Measurements from ENCODE around the gene BSDC1.
"Not testable (repeated sequence)": the region's sequence is repeated elsewhere in the genome, so short reads cannot be mapped to it uniquely, and the experiment has no call there.

The BSDC1 gene

DNA sequence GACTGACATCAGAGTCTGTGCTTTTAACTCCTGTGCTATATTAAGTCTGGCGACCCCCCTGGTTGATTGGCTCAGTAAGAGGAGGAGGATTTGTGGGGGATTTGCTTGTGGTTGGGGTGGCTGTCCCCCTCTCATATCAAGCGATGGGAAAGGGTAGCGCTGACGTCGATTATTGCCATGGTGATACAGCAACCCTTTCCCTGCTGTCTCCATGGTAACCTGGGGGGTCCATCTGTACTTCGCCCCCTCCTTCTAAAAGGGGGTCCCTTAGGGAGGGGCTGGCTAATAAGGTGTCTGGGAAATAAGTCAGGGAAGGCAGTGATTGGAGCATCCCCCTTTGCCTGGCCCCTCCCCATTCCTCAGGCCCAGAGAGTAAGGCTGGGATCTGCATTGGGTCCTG lies 36.6 kb downstream of the BSDC1 start:
- DNase-seq (ENCODE audit: low spot score in 2 of 2) (no peak), ATAC-seq (ENCODE audit: low read depth) (no peak)
- H3K27me3 Mint-ChIP-seq, result no peaks in the 10 kb centered on the region
- H3K4me3 Mint-ChIP-seq, result no peak overlapping the region
- peaks cover 3% of the 10 kb centered on the region for H3K36me3 Mint-ChIP-seq
- H3K9me3 Mint-ChIP-seq, result no peaks in the 10 kb centered on the region
- no peak overlapping the region for H3K27ac Mint-ChIP-seq
- H3K4me1 Mint-ChIP-seq, result peaks cover 21% of the 10 kb centered on the region

DNA sequence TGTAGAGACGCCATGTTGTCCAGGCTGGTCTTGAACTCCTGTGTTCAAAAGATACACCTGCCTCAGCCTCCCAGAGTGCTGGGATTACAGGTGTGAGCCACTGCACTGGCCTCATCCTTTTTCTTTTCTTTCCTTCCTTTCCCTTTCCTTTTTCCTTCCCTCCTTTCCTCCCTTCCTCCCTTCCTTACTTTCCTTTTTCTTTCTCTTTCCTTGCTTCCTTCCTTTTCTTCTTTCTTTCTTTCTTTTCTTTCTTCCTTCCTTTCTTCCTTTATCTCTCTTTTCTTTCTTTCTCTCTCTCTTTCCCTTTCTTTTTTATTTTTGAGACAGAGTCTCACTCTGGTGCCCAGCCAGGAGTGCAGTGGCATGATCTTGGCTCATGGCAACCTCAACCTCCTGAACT lies 37.8 kb downstream of the BSDC1 start:
- Mint-ChIP-seq H3K4me3 (no peak overlapping the region), H3K27me3 (no peaks in the 10 kb centered on the region), H3K9me3 (no peaks in the 10 kb centered on the region), H3K36me3 (peaks cover 3% of the 10 kb centered on the region), H3K27ac (no peak overlapping the region), H3K4me1 (peaks cover 21% of the 10 kb centered on the region)
- DNase-seq (ENCODE audit: low spot score in 2 of 2) (no peak), ATAC-seq (ENCODE audit: low read depth) (no peak)

DNA sequence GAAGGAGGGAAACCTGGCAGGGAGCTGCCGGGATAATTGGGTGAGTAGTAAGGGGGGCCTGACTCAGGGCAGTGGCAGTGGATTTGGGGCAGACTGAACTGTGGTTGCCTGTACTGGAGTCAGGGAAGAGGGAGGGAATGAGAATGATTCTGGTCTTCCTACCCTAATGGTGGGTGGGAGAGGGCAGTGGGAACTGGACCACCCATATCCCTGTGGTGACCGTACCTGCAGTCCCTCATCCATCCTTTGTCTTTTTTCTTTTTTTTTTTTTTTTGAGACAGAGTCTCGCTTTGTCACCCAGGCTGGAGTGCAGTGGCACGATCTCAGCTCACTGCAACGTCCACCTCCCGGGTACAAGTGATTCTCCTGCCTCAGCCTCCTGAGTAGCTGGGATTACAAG lies 38.5 kb downstream of the BSDC1 start:
- H3K9me3 Mint-ChIP-seq; ATAC-seq (ENCODE audit: low read depth); H3K4me3 Mint-ChIP-seq; H3K36me3 Mint-ChIP-seq; H3K27ac Mint-ChIP-seq; H3K27me3 Mint-ChIP-seq; DNase-seq (ENCODE audit: low spot score in 2 of 2): not testable (repeated sequence)
- peaks cover 18% of the 10 kb centered on the region for H3K4me1 Mint-ChIP-seq

DNA sequence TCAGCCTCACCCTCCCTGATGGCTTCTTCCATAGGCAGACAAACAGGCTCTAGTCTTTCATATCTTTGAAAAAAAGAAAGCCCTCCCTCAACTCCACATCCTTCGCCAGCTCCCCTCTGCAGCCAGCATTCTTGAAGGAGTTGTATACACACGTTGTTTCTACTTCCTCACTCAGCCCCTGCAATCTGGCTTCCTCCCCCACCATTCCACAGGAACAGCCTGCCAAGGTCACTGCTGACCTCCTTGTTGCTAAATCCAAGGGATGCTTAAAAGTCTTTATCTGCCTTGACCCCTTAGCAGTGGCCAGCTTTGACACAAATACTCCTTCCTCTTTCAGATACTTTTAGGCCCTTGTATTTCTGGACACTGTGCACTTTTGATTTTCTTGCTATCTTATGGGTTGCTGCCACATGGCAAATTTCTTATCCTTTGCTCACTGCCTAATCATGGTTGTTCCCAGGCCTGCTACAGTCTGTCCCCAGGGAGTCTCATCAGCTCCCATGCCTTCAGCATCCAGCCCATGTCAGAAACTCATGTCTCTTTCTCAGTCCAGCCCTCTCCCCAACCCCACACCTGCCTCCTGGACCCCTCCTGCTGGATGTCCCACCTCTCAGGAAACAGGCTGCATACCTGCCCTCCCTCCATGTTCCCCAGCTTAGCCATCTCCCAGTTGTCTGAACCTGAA lies 40.2 kb downstream of the BSDC1 start:
- peak overlapping the region; percentile 8 for H3K4me3 Mint-ChIP-seq
- H3K27ac Mint-ChIP-seq, result peak overlapping the region; percentile 3
- H3K36me3 Mint-ChIP-seq, result peaks cover 2% of the 10 kb centered on the region

DNA sequence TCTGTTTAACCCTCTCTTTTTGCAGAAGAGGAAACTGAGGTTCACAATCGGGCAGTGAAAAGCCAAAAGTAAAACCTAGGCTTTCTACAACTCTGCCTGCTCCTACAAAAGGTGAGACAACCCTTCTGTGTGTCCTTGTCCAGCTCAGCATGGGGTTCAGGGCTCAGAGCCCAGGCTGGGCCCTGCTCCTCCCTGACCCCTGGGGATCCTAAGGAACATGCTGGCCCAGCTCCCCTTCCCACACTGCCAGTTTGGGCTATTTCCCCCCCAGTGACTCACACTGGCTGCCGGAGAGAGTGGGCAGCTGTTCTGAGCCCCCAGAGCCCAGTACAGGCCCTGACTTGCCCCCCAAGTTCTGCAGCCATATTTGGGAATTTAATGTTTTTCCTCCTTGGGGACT lies 40.8 kb downstream of the BSDC1 start:
- peaks cover 2% of the 10 kb centered on the region for H3K36me3 Mint-ChIP-seq
- H3K4me1 Mint-ChIP-seq, result peaks cover 9% of the 10 kb centered on the region
- H3K9me3 Mint-ChIP-seq, result no peaks in the 10 kb centered on the region
- DNase-seq (ENCODE audit: low spot score in 2 of 2) (no peak), ATAC-seq (ENCODE audit: low read depth) (no peak)
- H3K27me3 Mint-ChIP-seq, result no peaks in the 10 kb centered on the region
- H3K27ac Mint-ChIP-seq, result peak overlapping the region; percentile 3
- peak overlapping the region; percentile 60 for H3K4me3 Mint-ChIP-seq

More for the DNA sequence above, 40.2 kb downstream of the BSDC1 start:
- H3K27me3 Mint-ChIP-seq, result no peaks in the 10 kb centered on the region
- DNase-seq (ENCODE audit: low spot score in 2 of 2) (no peak), ATAC-seq (ENCODE audit: low read depth) (no peak)
- peaks cover 9% of the 10 kb centered on the region for H3K4me1 Mint-ChIP-seq
- H3K9me3 Mint-ChIP-seq, result no peaks in the 10 kb centered on the region

DNA sequence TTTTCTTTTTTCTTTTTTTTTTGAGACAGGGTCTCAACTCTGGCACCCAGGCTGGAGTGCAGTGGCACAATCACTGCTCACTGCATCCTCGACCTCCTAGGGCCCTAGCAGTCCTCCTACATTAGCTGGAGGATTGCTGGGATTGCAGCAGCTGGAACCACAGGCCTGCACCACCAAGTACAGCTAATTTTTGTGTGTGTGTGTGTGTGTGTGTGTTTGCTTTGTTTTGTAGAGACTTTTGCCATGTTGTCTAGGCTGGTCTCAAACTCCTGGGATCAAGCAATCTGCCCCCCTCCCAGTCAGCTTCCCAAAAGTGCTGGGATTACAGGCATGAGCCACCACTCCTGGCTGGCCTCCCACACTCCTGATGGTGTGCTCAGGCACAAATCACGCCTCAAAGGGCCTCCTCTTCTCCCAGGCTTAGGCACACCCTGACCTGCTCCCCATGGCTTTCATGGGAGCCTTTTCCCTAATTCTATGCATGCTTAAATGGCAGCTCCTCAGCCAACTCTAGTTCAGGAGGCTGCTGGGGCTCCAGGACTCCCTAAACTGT lies 41.3 kb downstream of the BSDC1 start:
- no peak for ATAC-seq (ENCODE audit: low read depth)
- no peak overlapping the region for H3K27ac Mint-ChIP-seq
- no peaks in the 10 kb centered on the region for H3K9me3 Mint-ChIP-seq
- peak overlapping the region; percentile 60 for H3K4me3 Mint-ChIP-seq
- no peak for DNase-seq (ENCODE audit: low spot score in 2 of 2)
- H3K4me1 Mint-ChIP-seq, result peaks cover 9% of the 10 kb centered on the region
- peaks cover 2% of the 10 kb centered on the region for H3K36me3 Mint-ChIP-seq
- H3K27me3 Mint-ChIP-seq, result no peaks in the 10 kb centered on the region

DNA sequence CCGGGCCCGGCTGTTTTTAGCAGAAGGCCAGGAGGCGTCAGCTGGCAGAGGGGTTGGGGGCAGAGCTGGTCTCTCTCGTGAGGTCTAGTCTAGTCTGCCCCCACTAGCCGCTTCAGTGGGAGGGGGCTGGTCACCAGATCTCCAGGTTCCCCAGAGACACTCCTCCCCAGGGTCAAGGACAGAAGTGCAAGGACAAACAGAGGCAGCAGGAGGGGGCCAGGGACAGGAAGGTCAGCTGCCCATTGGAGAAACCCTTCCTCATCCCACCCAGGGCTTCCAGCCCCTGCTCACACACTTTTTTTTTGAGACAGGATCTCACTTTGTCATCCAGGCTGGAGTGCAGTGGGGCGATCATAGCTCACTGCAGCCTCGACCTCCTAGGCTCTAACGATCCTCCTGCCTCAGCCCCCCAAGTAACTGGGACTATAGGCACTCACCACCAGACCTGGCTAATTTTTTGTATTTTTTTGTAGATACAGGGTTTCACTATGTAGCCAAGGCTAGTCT lies 41.9 kb downstream of the BSDC1 start:
- no peak for ATAC-seq (ENCODE audit: low read depth)
- DNase-seq (ENCODE audit: low spot score in 2 of 2), result no peak
- peak overlapping the region; percentile 79 for H3K27ac Mint-ChIP-seq

DNA sequence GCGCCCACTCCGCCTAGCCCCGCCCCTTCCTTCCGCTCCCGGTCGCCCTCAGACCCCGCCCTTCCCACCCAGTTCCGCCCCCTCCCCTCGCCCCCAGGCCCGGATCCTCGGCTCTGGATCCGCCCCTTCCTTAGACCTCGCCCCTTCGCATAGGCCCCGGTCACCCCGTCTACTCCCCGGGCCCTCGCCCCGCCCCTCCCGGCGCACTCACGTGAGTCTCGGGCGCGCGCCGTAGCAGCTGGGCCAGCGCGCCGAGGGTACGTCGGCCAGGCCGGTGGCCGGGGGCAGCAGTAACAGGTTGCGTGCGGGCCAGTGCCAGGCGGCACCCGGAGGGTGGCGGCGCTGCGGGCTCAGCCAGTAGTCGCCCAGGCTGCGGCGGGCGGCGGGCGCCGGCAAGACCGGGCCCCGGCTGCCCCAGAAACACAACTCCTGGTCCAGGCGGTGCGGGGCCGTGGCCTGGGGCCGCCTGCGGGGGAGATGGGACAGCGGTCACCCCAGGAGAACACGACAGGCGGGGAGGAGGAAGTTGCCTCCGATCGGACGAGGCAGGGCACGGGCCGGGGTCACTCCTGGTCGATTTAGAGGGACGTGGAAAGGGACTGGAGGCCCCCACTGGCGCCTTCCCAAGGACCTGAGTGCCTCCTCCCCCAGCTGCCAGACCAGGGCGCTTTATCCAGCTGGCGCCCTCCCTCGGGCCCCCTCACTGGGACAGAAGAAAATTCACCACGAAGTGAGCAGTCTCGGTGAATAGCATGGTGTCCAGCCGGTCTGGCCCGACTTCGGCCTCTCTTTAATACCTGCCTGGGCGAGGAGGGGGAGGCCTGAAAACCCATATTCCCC lies 42.6 kb downstream of the BSDC1 start:
- Mint-ChIP-seq H3K27ac (peak overlapping the region; percentile 79), H3K4me1 (peaks cover 9% of the 10 kb centered on the region), H3K9me3 (no peaks in the 10 kb centered on the region), H3K36me3 (peaks cover under 1% of the 10 kb centered on the region), H3K27me3 (no peaks in the 10 kb centered on the region), H3K4me3 (peak overlapping the region; percentile 89)
- ATAC-seq (ENCODE audit: low read depth) (peak; percentile 93), DNase-seq (ENCODE audit: low spot score in 2 of 2) (peak; percentile 87 to 90)

More for the DNA sequence above, 41.9 kb downstream of the BSDC1 start:
- Mint-ChIP-seq H3K27me3 (no peaks in the 10 kb centered on the region), H3K4me1 (peaks cover 9% of the 10 kb centered on the region), H3K4me3 (peak overlapping the region; percentile 89), H3K36me3 (peaks cover 2% of the 10 kb centered on the region), H3K9me3 (no peaks in the 10 kb centered on the region)

DNA sequence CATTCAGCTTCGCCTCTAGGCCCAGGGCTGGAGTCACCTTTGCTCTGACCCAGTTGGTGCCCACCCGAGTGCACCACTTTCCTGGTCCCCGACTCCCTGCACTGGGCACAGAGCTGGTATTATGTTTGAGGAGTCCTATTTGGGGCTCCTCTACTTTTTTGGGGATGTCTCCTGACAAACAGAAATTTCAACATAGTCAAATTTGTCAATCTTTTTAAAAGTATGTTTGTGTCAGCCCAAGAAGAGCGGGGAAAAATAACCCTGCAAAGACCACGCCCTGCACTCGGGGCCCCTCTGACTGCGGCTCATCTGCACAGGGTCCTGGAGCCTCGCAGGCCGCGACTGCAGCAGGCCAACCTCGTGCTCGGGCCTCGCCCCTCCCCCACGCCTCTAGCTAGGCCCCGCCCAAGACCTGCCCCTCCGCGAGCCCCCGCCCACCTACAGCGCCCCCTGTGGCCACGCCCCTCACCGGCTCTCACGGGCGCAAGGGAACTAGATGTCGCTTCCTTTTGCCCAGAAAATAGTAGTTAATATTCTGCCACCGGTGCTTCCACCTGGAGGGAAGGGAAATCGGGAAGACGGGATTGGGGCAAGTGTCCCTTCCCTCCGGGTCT lies 43.3 kb downstream of the BSDC1 start:
- peak overlapping the region; percentile 79 for H3K27ac Mint-ChIP-seq
- no peaks in the 10 kb centered on the region for H3K27me3 Mint-ChIP-seq
- peak overlapping the region; percentile 89 for H3K4me3 Mint-ChIP-seq
- ATAC-seq (ENCODE audit: low read depth) (peak; percentile 70), DNase-seq (ENCODE audit: low spot score in 2 of 2) (peak in 1 of 2 donors; percentile 85)
- peaks cover 9% of the 10 kb centered on the region for H3K4me1 Mint-ChIP-seq
- H3K36me3 Mint-ChIP-seq, result no peaks in the 10 kb centered on the region
- H3K9me3 Mint-ChIP-seq, result no peaks in the 10 kb centered on the region

DNA sequence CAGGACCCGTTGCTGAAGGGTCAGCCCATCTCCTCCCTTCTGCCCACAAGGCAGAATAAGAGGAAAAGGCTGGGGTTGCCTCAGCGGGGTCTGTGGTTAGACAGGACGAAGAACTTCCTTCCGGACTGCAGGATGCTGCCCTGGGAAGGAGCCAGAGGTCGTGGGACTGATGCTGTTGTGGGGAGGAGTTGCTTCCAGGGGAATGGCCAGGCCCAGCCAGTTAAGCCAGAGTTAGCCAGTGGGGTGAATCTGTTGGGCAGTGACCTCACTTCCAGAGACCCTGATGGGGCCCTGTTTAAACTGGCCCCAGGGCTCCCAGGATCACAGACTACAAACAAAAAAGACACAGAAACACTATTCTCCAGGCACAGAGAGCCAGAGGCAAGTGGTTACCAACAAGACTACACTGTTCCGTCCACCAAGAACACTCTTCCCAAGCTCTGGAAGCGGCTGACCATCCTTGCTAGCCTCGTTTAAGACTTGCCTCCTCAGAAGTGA lies 45.0 kb downstream of the BSDC1 start:
- DNase-seq (ENCODE audit: low spot score in 2 of 2), result no peak
- no peaks in the 10 kb centered on the region for H3K36me3 Mint-ChIP-seq
- no peak overlapping the region for H3K27ac Mint-ChIP-seq
- H3K9me3 Mint-ChIP-seq, result no peaks in the 10 kb centered on the region
- H3K4me1 Mint-ChIP-seq, result peaks cover 8% of the 10 kb centered on the region
- H3K4me3 Mint-ChIP-seq, result no peak overlapping the region
- no peaks in the 10 kb centered on the region for H3K27me3 Mint-ChIP-seq
- ATAC-seq (ENCODE audit: low read depth), result no peak

DNA sequence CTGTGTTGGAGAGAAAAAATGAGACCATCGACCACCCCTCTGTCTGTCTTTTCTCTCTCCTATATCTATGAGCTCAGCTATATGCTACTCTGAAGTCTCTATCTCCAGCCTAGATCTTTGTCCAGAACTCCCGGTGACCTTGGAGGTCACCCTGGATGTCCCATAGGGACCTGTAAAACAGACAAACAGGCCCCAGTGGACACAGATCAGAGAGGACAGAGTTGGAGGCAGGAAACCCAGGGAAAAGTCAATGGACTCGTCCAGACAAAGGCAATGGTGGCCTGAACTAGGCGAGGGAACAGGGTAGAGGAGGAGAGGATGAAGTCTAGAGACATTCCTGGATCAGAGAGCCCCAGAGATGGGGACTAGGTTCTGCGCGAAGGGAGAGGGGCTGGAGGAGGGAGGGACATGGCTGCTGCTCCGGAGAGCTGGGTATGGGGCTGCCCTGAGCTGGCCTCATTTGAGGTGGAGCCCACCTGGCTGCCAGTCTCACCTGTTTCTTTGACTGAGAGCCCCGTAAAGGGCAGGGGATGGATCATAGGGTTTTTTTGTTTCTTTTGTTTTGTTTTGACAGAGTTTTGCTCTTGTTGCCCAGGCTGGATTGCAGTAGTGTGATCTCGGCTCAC lies 47.6 kb downstream of the BSDC1 start:
- ATAC-seq (ENCODE audit: low read depth) (no peak), DNase-seq (ENCODE audit: low spot score in 2 of 2) (no peak)
- Mint-ChIP-seq H3K9me3 (no peaks in the 10 kb centered on the region), H3K27me3 (no peaks in the 10 kb centered on the region), H3K27ac (no peak overlapping the region), H3K36me3 (no peaks in the 10 kb centered on the region), H3K4me1 (peaks cover 6% of the 10 kb centered on the region), H3K4me3 (no peak overlapping the region)

DNA sequence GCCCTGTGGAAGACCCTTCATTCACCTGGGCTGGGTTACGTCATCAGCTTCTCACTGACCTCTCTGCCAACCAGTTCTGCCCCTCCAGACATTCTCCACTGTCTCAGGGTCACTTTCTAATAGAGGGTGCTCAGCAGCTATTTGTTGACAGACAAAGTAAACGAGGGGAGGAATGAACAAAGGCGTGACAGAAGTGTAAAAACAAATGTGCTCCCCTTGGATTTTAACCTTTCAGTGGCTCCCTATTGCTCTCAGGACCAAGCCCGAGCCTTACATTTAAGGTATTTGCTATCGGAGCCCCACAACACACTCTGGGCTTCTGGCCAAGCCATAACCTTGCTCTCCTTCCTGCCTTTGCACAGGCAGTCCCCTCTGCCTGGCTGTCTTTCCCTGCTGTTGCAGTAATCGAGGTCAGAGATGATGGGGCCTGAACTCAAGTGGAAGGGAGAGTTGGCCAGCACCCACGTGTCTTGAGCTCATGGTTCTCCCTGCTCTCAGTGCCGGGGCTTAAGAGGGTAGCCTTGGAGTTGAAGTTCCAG lies 48.9 kb downstream of the BSDC1 start:
- DNase-seq (ENCODE audit: low spot score in 2 of 2) (no peak), ATAC-seq (ENCODE audit: low read depth) (no peak)
- Mint-ChIP-seq H3K4me1 (peaks cover 6% of the 10 kb centered on the region), H3K4me3 (no peak overlapping the region), H3K27me3 (no peaks in the 10 kb centered on the region), H3K9me3 (no peaks in the 10 kb centered on the region), H3K36me3 (no peaks in the 10 kb centered on the region), H3K27ac (no peak overlapping the region)

DNA sequence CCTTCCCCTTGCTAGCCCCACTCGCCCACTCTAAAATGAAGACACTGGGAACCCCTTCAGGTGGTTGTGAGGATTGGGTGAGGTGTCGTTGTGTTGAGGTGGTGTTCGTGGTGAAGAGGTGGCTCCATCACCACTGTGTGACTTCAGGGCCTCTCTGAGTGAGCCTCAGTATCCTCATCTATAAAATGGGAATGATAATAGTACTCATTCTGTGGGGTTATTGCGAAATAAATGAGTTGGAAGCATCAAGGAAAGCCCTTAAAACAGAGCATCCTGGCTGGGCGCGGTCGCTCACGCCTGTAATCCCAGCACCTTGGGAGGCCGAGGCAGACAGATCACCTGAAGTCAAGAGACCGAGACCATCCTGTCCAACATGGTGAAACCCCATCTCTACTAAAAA lies 51.5 kb downstream of the BSDC1 start:
- no peak overlapping the region for H3K4me3 Mint-ChIP-seq
- no peak overlapping the region for H3K27ac Mint-ChIP-seq
- H3K4me1 Mint-ChIP-seq, result peaks cover 20% of the 10 kb centered on the region
- H3K27me3 Mint-ChIP-seq, result no peaks in the 10 kb centered on the region
- ATAC-seq (ENCODE audit: low read depth) (no peak), DNase-seq (ENCODE audit: low spot score in 2 of 2) (no peak)
- no peaks in the 10 kb centered on the region for H3K36me3 Mint-ChIP-seq
- no peaks in the 10 kb centered on the region for H3K9me3 Mint-ChIP-seq

Measured in memory B cell (primary cell).